GM18519 (cell line): Measurements from ENCODE around the gene PRKCSH.
"Not testable (repeated sequence)": the region's sequence is repeated elsewhere in the genome, so short reads cannot be mapped to it uniquely, and the experiment has no call there.

Experiments
- ATAC-seq: cut with Tn5 transposase; IDR thresholded peaks from one replicate; pipeline ENCODE4 v1.9.1; 2021; ENCODE audit warnings: mild to moderate bottlenecking, moderate library complexity; ENCODE audit not compliant: unreplicated experiment, low FRiP score

The PRKCSH gene

DNA sequence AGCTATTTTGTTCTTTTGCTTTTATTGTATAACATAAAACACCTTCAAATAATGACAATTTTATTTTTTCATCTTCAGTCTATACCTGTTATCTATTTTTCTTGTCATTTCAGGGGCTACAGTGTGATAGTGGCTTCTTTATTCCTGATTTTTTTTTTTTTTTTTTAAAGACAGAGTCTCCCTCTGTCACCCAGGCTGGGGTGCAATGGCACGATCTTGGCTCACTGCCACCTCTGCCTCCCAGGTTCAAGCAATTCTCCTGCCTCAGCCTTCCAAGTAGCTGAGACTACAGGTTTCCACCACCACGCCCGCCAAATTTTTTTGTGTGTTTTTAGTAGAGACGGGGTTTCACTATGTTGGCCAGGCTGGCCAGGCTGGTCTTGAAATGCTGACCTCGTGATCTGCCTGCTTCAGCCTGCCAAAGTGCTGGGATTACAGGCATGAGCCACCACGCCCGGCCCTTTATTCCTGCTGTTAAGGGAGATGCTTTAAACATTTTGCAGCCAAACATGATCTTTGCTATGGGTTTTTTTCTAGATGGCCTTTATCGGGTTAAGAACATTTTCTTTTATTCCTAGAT, 32.9 kb downstream of the PRKCSH start:
- not testable (repeated sequence) for ATAC-seq

DNA sequence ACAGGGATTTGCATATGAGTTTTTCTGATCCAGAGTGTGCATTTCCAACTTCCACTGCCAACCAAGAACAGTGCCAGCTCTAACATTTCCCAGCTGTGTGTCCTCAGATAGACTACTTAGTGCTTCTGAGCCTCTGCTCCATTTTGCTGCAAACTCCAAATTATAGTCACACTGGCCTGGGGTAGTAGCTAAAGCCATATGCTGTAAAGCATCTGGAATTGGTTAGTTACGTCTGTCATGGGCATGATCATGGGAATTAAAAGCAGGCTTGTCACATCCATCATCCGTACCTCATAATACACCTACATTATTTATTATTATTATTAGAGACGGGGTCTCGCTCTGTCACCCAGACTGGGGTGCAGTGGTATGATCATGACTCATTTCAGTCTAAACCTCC, 38.3 kb downstream of the PRKCSH start:
- no peak for ATAC-seq

DNA sequence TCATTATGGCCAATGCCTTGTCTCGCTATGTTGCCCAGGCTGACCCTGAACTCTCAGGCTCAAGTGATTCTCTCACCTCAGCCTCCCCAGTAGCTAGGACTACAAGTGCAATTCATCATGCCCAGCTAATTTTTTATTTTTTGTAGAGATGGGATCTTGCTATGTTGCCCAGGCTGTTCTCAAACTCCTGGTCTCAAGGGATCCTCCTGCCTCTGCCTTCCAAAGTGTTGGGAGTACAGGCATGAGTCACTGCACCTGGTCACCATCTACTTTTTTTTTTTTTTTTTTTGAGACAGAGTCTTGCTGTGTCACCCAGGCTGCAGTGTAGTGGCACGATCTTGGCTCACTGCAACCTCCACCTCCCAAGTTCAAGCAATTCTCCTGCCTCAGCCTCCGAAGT, 39.9 kb downstream of the PRKCSH start:
- ATAC-seq = not testable (repeated sequence)

DNA sequence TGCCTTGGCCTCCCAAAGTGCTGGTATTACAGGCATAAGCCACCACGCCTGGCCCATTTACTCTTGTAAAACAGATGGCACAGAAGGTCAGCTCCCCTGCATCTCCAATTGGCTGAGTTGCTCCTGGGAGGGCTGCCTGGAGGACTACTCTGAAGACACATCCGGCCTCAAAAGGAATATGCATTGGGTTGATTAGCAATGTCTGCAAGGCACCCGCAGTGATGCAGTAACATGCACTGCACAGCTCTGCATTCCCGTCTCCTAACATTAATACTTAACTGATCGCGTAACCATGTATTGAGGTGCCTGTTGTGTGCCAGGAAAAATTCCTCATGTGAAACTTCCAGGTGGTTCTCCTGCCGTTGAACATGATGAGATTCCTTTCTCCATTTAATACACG, 40.4 kb downstream of the PRKCSH start:
- no peak for ATAC-seq

DNA sequence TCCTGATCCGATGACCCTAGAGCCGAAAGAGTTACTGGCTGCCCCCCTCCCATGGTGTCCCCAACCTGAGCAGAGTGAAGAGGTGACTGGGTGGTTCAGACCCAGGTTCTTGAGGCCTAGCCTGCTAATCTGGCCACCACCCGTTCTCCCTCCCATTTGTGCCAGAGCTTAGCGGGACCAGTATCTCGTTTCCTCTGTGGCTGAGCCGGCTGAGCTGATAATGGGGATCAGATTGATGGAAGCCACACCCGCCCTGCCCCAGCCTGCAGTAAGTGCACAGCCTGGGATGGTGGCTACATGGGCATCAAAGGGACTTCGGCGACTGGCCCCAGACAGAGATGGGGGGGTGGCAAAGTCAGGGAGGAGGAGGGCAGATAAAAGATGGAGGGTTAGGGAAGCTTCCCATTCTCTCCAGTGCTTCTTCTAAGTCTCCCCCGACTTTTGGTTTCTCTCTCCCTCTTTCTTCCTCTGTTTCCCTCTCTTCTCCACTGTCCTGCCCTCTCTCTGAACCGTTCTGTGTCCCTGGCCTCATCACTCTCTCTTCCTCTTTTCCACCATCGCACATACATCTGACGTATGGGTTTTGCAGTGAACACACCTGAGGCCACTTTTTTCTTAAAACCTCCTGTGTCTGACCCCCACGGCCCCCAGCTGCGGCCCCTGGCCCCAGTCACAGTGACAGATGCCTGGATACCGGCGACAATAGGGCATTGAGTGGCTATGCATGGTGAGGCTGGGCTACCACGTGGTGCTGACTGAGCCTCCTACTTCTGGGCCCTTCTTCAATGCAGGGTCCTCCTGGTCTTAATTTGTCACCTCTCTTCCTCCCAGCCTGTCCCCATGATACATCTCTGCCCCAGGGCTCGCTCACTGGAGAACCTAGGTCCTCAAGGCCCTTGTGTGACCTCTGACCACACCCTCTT, 43.0 kb downstream of the PRKCSH start:
- no peak for ATAC-seq

DNA sequence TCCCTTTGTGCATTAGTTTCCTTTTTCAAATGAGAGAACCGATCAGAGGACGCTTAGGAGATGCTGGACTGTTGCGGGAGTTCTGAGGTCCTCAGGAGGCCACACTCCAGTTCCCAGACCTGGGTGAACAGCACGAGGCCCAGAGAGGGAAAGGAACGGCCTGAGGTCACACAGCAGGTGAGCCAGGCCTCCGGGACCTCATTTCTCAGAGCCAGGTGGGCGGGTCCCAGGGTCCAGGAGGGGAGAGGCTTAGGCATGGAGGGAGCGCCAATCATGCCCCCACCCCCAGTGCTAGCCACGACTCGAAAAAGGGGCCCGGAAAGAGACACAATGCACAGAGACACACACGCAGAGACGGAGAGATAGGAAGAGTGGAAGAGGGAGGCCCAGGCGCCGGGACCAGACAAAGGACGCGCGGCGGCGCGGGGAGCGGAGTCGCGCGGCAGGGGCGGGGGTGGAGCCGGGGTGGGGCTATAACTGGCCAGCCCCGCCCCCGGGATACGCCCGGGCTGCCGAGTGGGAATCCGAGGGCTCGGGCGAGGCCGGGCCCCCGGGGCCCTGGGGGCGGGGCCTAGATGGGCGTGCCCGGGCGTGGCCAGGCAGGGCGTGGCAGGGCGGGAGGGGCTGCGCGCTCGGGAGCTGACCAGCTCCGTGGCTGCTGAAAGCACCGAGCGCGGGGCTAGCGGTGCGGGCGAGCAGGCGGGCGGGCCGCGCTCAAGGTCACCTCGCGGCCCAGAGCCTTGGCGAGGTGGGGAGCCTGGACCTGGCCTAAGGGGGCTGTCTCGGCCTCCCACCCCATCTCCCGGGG, 43.9 kb downstream of the PRKCSH start:
- no peak for ATAC-seq

DNA sequence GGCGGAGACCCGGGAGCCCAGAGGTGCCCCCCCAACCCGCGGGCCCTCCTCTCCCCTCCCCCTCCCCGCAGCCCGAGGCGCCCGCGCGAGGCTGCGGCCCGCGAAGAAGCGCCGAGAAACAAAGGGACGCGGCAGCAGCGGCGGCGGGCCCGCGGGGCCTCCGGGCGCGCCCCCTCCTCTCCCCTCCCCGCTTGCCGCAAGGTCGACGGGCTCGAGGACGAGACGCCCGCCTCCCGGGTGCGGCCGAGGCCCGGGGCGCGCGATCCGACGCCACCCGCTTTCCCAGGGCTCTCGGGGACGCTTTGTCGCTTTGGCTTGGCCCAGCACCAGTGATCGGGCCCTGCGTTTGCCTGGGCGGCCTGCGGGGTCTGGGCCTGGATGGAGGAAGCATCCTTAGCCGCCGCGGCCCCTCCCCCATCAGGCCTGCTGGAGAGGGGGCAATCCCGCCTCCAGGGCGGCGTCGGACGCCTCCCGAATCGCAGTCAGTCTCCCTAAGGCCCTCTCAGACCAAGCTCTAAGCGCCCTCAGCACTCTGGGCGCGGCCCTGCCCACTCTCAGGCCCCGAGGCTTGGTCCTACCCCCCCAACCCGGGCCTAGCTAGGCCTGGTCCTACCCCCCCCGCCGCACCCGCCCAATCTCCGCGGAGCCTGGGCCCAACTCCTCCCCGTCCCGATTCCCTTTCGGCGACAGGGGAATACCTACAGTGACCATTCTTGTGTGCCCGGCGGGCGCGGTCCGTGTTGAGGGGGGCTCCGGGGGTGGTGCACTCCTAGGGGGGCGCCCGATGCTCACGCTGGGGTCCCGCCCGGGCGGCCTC, 44.7 kb downstream of the PRKCSH start:
- ATAC-seq = no peak

DNA sequence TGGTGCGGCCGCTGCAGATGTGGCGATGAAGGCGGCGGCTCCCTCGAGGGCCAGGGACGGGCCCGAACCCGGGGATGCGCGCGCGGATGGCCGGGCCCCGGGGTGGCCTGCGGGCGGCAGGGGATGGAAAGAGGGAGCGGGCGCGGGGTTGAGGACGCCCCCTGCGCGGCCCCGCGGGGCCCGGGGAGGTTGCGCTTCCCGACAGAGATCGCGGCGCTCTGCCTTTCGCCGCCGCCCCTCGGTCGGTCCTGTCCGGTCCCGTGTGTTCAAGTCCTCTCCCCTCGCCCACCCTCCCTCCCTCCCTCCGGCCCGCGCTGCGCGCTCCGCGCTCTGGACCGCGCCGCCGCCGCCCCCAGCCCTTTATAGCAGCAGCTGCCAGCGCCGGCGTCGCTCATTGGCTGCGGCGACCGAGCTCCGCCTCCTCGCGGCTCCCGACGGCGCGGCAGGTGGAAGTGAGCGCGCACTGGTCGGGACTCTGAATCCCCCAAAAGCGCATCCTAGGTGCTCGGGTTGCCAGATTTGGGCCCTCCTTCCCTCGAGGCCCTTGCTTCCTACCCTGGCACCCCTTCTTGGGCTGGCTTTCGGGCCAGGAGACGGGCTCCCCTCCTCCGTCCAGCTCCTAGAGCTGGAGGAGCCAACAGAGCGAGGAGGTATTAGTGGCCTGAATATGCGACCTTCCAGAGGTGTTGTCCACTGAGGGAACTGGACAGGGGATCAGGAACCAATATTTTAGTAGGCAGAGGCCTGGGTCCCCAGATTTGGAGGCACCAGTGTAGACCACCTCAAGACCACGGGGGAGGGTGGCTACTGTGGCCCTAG, 45.5 kb downstream of the PRKCSH start, which contains the start of gene ELAVL3:
Gene ELAVL3, minus strand, starts transcription at position 332 of the 819 bp plus-strand sequence. CDS start 438 bp downstream, outside the sequence.
- no peak for ATAC-seq

DNA sequence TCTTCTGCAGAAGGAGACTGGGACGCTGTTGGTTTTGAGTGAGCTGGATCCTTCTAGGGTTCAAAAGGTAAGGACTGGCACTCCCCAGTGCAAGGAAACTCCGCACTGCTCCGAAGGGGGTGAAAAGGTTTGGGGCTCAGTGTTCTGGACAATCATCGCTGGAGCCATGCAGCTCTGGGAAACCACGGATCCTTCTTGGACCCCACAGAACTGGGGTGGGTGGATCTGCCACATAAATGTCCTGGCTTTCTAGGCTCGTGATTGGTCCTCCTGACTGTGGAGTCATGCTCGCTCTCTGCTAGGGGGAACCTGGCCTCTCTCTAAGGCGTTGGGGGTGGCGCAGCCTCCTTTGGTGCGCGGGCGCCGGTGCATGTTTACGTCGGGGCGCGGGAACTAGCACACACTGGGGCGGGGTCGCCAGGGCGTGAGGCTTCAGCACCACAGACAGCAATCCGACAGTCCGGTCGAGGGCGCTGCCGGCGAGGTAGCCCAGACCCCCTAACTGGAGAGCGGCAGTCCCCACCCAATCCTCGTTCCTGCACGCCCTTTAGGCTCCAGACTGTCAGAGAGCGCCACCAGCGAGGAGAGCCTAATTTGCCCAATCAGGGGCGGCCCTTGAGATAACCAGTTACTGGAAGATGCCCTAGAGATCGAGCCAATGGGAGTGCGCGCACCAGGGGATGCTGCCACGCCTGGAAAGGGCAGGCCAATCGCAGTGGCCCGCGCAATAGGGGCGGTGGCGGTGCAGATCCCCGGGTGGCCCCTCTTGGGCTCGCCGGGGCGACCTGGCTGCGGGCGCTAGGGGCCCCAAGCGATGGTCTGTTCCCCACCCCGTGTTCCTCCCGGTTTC, 46.3 kb downstream of the PRKCSH start:
- ATAC-seq = peak; percentile 41

DNA sequence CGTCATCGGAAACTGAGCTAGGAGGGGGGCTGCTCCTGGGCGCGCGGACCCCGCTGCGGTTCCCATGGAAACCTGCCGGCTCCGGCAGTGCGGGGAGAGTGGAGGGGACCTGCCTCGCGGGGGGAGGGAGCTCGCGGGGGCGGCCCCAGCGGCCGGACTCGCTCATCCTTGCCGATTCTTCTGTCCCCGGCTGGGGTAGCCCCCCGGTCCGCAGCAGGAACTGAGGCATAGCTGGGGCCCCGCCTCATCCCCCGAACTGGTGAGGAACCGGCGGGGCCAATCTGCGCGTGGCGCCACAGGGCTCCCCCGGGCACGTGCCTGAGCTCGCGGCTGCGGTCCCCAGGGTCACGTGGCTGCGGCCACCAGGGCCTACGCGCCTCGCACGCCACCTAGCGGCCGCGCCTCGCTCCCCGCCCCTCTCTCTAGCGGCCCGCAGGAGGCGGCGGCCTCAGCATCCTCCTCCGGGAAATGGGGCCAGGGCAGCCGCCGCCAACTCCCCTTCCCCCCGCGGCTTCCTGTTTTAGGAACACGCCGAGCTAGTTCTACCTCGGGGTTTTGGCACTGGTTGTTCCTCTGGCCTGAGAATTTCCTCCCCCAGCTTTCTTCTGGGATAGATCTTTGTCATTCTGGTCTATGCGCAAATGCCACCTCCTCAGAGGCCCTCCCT, 47.1 kb downstream of the PRKCSH start:
- ATAC-seq = peak; percentile 32

DNA sequence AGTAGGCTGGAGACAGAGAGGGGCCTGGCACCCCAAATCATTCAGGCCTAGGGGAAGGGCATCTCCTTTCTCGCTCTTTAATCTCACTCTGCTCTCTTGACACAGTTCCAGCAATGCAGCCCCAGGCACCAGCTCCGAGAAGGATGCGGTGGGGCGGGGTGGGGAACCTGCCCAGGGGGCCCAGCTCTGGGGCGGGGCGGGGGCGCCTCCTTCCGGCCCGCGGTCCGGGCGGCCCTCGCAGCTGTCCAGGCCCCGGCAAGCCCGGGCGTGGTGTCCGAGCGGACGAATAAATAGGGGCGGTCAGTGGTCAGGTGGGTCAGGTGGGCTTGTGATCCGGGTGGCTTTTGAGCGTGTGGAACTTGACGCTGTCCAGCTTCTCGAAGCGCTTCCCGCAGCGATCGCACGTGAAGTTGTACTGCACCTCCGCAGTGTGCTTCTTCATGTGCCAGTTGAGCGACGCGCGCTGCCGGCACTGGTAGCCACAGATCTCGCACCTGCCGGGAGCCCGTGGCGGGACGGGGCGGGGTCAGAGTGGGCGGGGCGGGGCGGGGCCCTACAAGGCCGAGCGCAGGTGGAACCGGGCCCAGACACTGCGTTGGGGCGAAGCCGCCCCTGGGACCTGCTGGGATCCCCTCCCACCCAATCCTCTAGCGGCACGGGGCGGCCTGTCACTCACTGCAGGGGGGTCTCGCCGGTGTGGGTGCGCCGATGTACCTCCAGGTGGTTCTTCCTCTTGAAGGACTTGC, 48.1 kb downstream of the PRKCSH start:
- no peak for ATAC-seq

DNA sequence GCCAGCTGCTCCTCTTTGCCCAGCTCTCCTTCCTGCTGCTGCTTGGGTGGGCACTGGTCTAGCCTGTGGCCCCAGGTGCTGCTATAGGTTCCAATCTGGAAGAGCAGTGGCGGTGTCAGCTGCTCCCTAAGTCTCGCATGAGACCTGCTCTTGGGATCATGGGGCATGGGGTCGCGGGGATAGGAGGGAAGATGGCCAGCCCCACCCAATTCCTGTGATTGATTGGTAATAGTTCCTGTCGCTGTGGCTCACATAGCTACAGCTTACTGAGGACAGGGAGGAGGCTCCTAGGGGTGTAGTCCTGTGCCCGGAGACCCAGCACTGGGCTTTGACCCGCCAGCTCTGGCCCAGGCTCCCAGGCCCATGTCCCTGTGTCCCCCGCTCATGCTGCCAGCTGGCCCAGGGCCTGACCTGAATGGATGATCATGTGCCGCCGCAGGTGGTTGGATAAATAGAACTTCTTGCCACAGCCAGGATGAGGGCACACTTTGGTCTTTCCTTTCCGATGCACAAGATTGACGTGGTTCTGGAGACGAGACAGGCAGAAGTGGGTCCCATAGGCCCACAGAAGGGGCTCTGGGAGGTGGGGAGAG, 49.9 kb downstream of the PRKCSH start:
- no peak for ATAC-seq

DNA sequence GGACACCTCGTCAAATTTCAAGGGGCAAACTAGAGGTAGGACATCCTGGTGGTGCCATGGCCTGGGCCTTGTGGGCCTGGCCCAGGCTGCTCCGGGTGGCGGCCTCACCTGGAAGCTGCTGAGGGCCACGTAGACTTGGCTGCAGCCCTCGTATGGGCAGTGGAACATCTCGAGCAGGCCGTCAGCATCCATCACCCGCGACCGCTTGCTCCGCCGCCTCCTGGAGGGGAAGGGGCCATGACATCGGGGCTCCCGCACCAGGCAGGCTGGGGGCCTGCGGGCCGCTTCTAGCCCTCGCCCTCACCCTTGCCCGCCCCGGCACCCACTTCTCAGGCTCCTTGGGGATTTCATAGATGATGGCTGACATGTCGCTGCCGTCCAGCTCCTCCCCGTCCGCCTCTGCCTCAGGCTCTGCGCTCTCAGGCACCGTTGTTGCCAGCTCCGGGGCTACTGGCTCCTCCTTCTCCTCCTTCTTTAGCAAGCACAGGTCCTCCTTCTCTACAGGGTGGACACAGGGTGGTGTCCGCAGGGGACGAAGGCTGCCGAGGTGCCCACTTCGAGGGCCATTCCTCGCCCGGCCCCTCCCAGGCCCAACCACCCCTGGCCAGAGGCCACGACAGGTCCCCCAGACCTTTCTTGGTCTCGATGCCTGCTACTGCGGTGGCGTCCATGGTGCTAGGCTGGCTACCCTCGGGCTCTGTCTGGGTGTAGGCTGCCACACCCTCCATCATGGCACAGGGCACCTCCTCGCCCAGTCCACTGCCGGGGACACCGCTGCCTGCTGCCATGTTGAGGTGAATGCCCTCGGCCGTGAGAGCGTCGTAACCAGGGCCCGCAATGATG, 51.4 kb downstream of the PRKCSH start:
- ATAC-seq = no peak

DNA sequence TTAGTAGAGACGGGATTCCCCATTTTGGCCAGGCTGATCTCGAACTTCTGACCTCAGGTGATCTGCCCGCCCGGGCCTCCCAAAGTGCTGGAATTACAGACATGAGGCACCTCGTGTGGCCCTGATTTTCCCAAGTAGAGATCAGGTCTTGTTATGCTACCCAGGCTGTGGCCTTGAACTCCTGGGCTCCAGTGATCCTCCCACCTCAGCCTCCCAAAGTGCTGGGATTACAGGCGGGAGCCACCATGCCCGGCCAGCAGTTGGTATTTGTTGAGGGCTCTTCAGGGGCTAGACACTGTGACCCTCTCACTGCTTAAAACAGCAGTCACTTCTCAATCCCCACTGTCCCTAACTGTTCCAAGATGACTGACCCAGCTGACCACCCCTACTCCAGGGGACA, 53.9 kb downstream of the PRKCSH start:
- no peak for ATAC-seq

DNA sequence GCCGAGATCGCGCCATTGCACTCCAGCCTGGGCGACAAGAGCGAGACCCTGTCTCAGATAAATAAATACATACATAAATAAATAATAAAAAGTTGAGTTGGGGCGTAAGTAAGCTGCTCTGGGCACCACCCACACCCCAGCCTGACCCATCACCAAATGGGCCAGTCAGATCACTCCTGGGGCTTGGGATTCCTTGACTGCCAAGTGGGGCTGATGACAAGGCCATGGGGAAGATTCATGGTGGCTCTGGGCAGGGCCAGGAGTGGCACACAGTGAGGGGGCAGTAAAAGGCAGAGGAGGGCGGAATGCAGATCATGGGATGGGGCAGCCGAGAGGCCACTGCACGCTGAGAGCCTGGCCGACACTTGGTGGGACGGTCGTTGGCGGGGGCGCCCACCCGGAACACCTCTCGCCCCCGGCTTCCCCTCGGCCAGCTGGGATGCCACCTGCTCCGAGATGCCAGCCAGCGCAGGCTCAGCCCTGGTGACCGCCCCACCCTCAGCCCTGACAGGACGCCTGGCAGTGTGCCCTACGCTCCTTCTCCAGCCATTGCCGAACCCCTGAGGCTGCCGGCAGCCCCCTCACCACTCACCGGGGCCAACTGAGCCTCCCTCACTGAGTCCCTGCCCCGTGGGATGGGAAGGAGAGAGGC, 59.3 kb downstream of the PRKCSH start:
- no peak for ATAC-seq

DNA sequence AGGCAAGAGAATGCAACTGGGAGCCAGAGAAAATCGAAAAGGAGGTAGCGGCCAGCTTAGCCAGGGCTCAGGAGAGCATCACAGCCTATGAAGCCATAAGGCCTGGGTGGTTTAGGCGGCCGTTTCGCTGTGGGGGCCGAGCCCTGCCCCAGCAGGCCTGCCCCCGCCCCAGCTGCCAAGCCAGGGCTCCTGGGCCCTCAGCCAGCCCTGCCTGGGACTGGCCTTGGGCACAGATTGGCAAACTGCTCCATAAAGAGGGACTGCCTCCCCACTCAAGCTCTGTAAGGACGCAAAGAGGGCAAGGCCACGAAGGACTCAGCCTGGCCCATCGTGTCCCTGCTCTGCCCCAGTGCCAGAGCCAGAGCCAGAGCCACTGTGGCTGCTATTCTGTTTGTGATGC, 60.0 kb downstream of the PRKCSH start:
- ATAC-seq = no peak
